HCT116 (cell line): Measurements from ENCODE around the gene NACC2.

Experiments
- CEBPB ChIP-seq: IDR thresholded peaks from 2 replicates; pipeline ENCODE4 v1.6.1; 2012; ENCODE audit warnings: low read depth
- CTCF ChIP-seq, 3 experiments: fragments of 200-600 bp in 1 of 3; sonication (generic) in 1 of 3; IDR thresholded peaks in 2 of 3; conservative IDR thresholded peaks in 1 of 3; 2 replicates each; pipeline ENCODE4 v1.5.1; 2012 to 2017; ENCODE audit warnings: low read depth in 2 of 3, low read length in 2 of 3, antibody characterized with exemption in 1 of 3, borderline replicate concordance in 1 of 3, control low read depth in 1 of 3, mild to moderate bottlenecking in 1 of 3, mixed read lengths in 1 of 3, mixed run types in 1 of 3, moderate library complexity in 1 of 3; ENCODE audit not compliant: insufficient read depth in 1 of 3
- EZH2 ChIP-seq: fragments of 200-600 bp; sonication (generic); IDR thresholded peaks from 2 replicates; pipeline ENCODE4 v1.6.1; 2017; ENCODE audit warnings: antibody characterized with exemption, mixed run types
- EZH2phosphoT487 ChIP-seq: fragments of 200-600 bp; IDR thresholded peaks from 2 replicates; pipeline ENCODE4 v1.6.1; 2018; ENCODE audit warnings: antibody characterized with exemption, borderline replicate concordance
- MAX ChIP-seq: IDR thresholded peaks from 2 replicates; pipeline ENCODE4 v1.6.1; 2012
- POLR2A ChIP-seq: IDR thresholded peaks from 2 replicates; pipeline ENCODE4 v1.7.0; 2011; ENCODE audit warnings: borderline replicate concordance; ENCODE audit not compliant: insufficient read depth, insufficient read length; ENCODE audit errors: extremely low read depth
- POLR2AphosphoS5 ChIP-seq: IDR thresholded peaks from 2 replicates; pipeline ENCODE4 v1.6.1; 2011; ENCODE audit warnings: mild to moderate bottlenecking, low read depth, low read length, moderate library complexity
- REST ChIP-seq: IDR thresholded peaks from 2 replicates; pipeline ENCODE4 v1.6.1; 2012; ENCODE audit warnings: low read depth
- TCF7L2 ChIP-seq: IDR thresholded peaks from 2 replicates; pipeline ENCODE4 v1.7.0; 2011; ENCODE audit warnings: borderline replicate concordance, inconsistent platforms; ENCODE audit not compliant: insufficient read depth, insufficient read length; ENCODE audit errors: extremely low read depth
- YY1 ChIP-seq: IDR thresholded peaks from 2 replicates; pipeline ENCODE4 v1.6.1; 2011; ENCODE audit warnings: low read length, low read depth, moderate library complexity, mild to moderate bottlenecking; ENCODE audit not compliant: insufficient replicate concordance; ENCODE audit errors: extremely low read depth

- TF ChIP-seq CEBPB (no peak), EZH2 (no peak), MAX (no peak), POLR2A (no peak), REST (no peak), EZH2phosphoT487 (no peak), CTCF (IDR thresholded peaks at IDR 0.05 in 2 of 3, conservative IDR thresholded peaks at IDR 0.05 in 1 of 3; ENCODE audit: borderline replicate concordance in 1 of 3, insufficient read depth in 1 of 3, low read depth in 2 of 3, low read length in 2 of 3) (no peak), TCF7L2 (no peak), YY1 (no peak), POLR2AphosphoS5 (no peak)
Observed at GRCh38 chr9:135985459-135985774, 109.7 kb downstream of the NACC2 start.
